Mammary epithelial cell (primary cell): ENCODE measurements around the gene BPIFB4.

Experiments used
- CTCF ChIP-seq, 2 donors: IDR thresholded peaks in 1 of 2; conservative IDR thresholded peaks in 1 of 2; 2 replicates each; pipeline ENCODE4 v1.5.1; 2011 to 2012; ENCODE audit warnings: inconsistent platforms in 2 of 2, low read length in 2 of 2, mild to moderate bottlenecking in 2 of 2, control low read depth in 1 of 2, low read depth in 1 of 2; ENCODE audit not compliant: insufficient read depth in 1 of 2; ENCODE audit errors: extremely low read depth in 1 of 2
- EZH2 ChIP-seq: IDR thresholded peaks from 2 replicates; pipeline ENCODE4 v1.6.1; 2012; ENCODE audit warnings: low read length, inconsistent platforms, borderline replicate concordance

- no peak for TF ChIP-seq CTCF (conservative IDR thresholded peaks at IDR 0.05 in 1 of 2, IDR thresholded peaks at IDR 0.05 in 1 of 2; ENCODE audit: extremely low read depth in 1 of 2, insufficient read depth in 1 of 2, low read depth in 1 of 2, low read length in 2 of 2)
- no peak for TF ChIP-seq EZH2
Measured at GRCh38 chr20:33059136-33059535, 20.3 kb upstream of the BPIFB4 start.
